ENCODE data around the gene PLB1.
"Not testable (repeated sequence)": the region's sequence is repeated elsewhere in the genome, so short reads cannot be mapped to it uniquely, and the experiment has no call there.

Gene PLB1

GRCh38 chr2:28546242-28546641 lies 50.4 kb downstream of the PLB1 start:
- H3K9me3 ChIP-seq (ENCODE audit: severe bottlenecking): no peaks in the 10 kb centered on the region
- H3K4me3 ChIP-seq (ENCODE audit: low read depth, low read length): no peak overlapping the region
- no peaks in the 10 kb centered on the region for H3K27me3 ChIP-seq (ENCODE audit: insufficient read depth, low read depth, severe bottlenecking)
- no peaks in the 10 kb centered on the region for H3K36me3 ChIP-seq
- no peak overlapping the region for H3K27ac ChIP-seq
- TF ChIP-seq CTCF (IDR thresholded peaks at IDR 0.05; ENCODE audit: low read depth, low read length): no peak
- peak; percentile 45 for DNase-seq

DNA sequence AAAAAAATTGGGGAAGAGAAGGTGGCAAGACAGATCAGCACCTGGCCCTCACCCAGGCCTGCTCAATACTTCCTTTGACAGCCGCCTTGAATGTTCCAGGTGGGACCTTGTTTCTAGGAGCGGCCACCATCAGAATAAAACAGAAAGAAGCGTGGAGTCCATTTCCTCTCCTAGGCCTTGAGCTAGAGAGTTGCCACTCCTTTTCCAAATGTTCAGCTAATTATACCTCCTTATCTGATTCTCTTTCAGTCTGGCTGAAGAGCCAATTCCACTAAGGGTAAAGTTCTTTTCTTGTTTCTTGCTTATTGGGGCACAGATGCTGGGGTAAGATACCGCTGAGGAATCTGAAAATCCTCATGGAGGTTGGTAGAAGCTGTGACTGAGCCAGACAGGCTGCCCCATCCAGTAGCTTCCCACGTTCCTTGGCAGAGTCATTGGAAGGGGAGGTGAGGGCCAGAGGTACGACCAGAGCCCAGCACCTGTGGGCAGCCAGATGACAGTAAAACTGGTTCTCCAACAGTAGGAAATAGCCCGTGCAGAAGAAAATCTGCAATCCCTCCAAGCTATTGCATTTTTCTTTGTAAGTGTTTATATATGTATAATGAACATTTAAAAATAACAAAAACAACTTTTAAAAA lies 51.5 kb downstream of the PLB1 start:
- no peak for TF ChIP-seq CTCF (IDR thresholded peaks at IDR 0.05; ENCODE audit: low read depth, low read length)
- DNase-seq: no peak
- Histone ChIP-seq H3K9me3 (ENCODE audit: severe bottlenecking) (no peaks in the 10 kb centered on the region), H3K27ac (no peak overlapping the region), H3K36me3 (no peaks in the 10 kb centered on the region), H3K4me3 (ENCODE audit: low read depth, low read length) (no peak overlapping the region), H3K27me3 (ENCODE audit: insufficient read depth, low read depth, severe bottlenecking) (no peaks in the 10 kb centered on the region)

- H3K36me3 ChIP-seq: no peaks in the 10 kb centered on the region
- no peaks in the 10 kb centered on the region for H3K9me3 ChIP-seq (ENCODE audit: severe bottlenecking)
- no peak overlapping the region for H3K4me3 ChIP-seq (ENCODE audit: low read depth, low read length)
- no peak overlapping the region for H3K27ac ChIP-seq
- no peak for TF ChIP-seq CTCF (IDR thresholded peaks at IDR 0.05; ENCODE audit: low read depth, low read length)
- H3K27me3 ChIP-seq (ENCODE audit: insufficient read depth, low read depth, severe bottlenecking): no peaks in the 10 kb centered on the region
- DNase-seq: no peak
Measured at GRCh38 chr2:28547906-28548600, 52.2 kb downstream of the PLB1 start.

- not testable (repeated sequence) for H3K4me3 ChIP-seq (ENCODE audit: low read depth, low read length); H3K36me3 ChIP-seq; H3K27ac ChIP-seq; H3K27me3 ChIP-seq (ENCODE audit: insufficient read depth, low read depth, severe bottlenecking); DNase-seq; H3K9me3 ChIP-seq (ENCODE audit: severe bottlenecking)
Measured at GRCh38 chr2:28550345-28550744, 54.5 kb downstream of the PLB1 start.

DNA sequence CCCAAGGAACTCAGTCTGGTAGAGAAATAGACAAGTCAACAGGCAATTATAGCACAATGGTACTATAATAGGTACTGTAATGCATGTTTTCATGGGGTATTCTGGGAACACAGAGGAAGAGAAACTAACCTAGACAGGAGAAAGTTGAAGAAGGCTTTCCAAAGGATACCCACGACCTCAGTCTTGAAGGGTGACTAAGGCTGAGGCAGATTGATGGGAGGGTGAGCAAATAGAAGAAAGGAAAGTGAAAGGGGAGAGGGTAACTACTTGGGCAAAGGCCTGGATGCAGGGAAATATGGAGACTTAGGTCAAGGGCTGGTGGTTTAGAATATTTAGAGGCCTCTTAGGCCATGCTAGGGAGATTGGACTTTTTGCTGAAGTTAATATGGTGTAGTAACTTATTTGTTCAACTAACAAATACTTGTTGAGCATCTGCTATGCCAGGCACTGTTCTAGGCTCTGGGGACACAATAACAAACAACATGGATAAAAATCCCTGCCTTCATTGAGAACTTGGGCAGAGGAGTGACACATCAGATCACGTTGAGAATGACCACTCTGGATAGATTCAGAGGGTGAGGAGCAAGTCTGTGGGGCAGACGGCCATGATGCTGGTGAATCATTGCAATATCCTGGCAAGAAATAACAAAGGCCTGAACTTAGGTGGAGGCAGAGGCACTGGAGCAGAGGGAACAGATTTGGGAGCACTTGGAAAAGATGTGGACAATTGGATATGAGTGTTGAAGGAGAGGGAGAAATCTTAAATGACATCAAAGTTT lies 56.4 kb downstream of the PLB1 start:
- Histone ChIP-seq H3K27ac (no peak overlapping the region), H3K36me3 (no peaks in the 10 kb centered on the region), H3K27me3 (ENCODE audit: insufficient read depth, low read depth, severe bottlenecking) (no peaks in the 10 kb centered on the region), H3K4me3 (ENCODE audit: low read depth, low read length) (no peak overlapping the region), H3K9me3 (ENCODE audit: severe bottlenecking) (no peaks in the 10 kb centered on the region)
- no peak for DNase-seq
- no peak for TF ChIP-seq CTCF (IDR thresholded peaks at IDR 0.05; ENCODE audit: low read depth, low read length)

- Histone ChIP-seq H3K27ac (no peak overlapping the region), H3K4me3 (ENCODE audit: low read depth, low read length) (no peak overlapping the region), H3K36me3 (no peaks in the 10 kb centered on the region), H3K9me3 (ENCODE audit: severe bottlenecking) (no peaks in the 10 kb centered on the region), H3K27me3 (ENCODE audit: insufficient read depth, low read depth, severe bottlenecking) (no peaks in the 10 kb centered on the region)
- DNase-seq: no peak
- no peak for TF ChIP-seq CTCF (IDR thresholded peaks at IDR 0.05; ENCODE audit: low read depth, low read length)
Measured at GRCh38 chr2:28556303-28556702, 60.4 kb downstream of the PLB1 start.

Data from WERI-Rb-1 (cell line).